GM10266 (cell line): ENCODE data around the gene MYLK.

Source experiments
- DNase-seq: peaks from one replicate; pipeline ENCODE4 v3.0.0; 2012; ENCODE audit errors: extremely low spot score
- TF ChIP-seq, protein P1 (sequence below): IDR thresholded peaks from 2 replicates; pipeline ENCODE4 v1.5.1; 2012; ENCODE audit warnings: mild to moderate bottlenecking, low read depth; ENCODE audit not compliant: control insufficient read depth, insufficient read depth; ENCODE audit errors: missing control alignments

The MYLK gene

DNA sequence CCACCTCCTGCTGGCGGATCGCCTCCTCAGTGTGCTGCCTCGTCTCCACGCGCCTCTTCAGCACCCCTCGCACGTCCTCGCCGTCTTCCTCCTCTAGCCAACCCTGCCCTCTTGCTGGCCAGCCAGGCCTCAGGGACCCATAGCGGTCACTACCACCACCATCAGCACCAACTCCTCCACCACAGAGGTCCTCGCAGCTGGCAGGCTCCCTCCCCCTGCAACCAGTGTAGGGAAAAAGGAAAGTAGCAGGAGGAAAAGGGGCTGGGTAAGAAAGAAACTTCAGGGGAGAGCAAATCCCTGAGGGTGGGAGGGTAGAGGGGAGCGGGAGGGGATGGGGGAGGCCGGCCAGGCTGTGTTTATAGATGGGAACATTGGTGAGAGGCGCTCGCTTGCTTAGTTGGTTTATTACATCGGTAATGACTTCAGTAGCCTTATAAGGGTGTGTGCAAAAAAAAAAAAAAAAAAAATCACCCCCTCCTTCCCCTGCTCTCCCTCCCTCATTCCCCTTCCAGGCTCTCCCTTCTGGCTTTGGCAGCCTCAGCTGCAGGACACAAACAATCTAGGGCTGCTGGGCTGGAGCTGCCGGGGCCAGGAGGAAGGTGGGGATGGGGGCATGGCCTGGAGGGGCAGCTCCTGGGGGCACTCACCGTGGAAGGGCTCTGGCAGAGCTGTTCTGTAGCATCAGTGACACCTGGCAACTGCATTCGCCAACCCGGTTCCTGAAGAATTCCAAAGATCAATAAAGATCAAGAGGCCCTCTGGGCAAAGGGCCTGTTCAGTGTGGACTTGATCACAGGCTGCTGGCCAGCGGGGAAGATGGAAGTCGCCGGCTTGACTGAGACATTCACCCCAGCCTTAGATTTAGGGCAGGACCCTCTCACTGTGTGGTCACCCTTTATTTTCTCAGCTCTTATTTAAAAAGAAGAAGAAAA, 183.1 kb downstream of the MYLK start:
- no peak for DNase-seq
- TF ChIP-seq, protein P1, sequence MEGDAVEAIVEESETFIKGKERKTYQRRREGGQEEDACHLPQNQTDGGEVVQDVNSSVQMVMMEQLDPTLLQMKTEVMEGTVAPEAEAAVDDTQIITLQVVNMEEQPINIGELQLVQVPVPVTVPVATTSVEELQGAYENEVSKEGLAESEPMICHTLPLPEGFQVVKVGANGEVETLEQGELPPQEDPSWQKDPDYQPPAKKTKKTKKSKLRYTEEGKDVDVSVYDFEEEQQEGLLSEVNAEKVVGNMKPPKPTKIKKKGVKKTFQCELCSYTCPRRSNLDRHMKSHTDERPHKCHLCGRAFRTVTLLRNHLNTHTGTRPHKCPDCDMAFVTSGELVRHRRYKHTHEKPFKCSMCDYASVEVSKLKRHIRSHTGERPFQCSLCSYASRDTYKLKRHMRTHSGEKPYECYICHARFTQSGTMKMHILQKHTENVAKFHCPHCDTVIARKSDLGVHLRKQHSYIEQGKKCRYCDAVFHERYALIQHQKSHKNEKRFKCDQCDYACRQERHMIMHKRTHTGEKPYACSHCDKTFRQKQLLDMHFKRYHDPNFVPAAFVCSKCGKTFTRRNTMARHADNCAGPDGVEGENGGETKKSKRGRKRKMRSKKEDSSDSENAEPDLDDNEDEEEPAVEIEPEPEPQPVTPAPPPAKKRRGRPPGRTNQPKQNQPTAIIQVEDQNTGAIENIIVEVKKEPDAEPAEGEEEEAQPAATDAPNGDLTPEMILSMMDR: no peak

DNA sequence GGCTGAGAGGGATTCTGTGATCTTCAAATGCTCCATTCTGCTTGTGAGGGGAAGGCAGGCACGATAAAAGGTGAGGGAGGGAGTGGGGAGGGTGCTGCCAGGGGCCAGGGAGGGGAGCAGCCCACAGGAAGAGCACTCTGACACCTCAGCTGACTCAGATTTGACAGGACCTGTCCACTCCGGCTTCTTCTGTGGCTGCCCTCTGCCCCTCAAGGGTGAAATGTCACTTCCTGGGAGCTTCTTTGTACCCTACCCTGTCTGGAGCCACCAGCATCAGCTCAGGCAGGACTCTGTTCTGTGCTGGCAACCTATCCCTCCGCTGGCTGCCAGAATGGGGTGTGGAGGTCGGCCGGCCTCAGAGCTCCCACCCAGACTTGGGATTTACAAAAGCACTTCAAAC, 185.3 kb downstream of the MYLK start:
- no peak for DNase-seq
- TF ChIP-seq, protein P1: no peak

DNA sequence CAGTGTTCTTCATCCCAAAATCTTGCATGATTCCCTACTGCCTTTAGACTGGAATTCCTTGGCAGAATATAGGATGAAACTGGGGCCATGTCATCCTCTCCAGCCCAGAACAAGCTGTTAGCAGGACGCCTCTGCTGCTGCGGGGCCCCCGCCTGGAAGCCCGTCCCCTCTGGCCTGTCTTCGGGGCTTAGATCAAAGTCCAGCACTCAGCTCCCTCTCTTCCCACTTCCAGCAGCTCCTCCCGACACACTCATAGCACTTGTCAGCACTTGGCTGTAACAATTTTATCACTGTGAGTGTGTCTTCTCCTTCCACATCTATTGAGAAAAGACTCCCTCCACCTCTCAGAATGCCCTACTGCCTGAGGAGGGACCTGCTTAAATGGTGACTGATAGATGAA, 187.3 kb downstream of the MYLK start:
- TF ChIP-seq, protein P1: no peak
- DNase-seq: no peak

DNA sequence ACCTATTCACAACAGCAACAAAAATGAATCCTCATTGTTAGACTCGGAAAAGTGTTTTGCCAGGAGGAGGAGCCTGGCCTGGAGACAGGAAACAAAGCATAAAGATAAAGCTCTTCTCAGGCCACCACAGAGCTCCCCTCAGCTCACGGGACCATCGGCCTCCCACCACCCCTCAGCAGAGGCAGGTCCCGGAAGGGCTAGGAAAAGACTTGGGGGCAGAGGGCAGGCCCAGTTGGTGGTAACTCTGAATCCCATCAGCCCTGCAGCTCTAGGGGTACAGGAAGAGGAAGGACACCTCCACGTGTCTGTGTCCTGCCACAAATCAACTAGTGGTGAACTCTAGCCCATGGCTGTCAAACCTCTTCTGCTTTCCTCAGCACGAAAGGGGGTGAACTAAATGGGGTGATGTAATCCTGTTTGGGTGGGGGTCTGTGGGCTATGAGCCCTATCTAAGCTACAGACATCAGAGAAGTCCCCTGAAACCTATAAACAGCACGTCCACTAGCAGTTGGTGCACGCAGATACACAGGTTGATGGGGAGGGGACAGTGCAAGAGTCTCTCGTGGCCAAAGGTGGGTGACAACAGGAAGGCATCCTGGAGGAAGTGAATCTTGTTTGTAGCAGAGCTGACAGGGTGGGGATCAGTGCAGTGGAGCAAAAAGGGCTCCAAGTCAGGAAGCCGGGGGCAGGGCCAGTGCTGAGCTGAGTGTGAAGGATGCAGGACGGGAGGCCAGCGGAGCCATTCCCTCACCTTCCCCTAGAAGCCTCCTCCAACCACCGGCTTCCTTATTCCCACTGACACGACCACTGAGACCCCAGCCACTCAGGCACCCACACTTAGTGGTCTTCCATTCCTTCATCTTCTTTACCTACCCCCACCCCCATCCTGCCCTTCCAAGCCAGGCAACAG, 188.1 kb downstream of the MYLK start:
- DNase-seq: no peak
- TF ChIP-seq, protein P1: no peak

DNA sequence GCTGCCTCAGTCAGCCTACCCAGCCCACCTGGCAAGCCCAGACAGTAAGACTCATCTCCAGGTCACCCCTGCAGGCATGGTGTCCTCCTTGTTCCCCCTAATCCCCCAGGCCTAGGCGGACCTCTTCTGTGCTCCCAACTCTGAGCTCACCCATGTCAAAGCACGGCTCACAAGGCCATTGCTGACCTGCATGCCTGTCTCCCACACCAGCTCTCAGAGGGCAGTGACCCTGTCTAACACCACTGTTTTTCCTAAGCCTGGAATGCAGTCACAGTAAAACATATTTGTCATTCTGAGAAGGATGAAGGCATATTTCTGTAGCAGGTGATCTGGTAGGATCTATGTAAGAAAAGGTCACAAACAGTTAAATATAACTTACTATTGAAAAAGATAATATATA, 189.0 kb downstream of the MYLK start:
- TF ChIP-seq, protein P1: no peak
- DNase-seq: no peak

DNA sequence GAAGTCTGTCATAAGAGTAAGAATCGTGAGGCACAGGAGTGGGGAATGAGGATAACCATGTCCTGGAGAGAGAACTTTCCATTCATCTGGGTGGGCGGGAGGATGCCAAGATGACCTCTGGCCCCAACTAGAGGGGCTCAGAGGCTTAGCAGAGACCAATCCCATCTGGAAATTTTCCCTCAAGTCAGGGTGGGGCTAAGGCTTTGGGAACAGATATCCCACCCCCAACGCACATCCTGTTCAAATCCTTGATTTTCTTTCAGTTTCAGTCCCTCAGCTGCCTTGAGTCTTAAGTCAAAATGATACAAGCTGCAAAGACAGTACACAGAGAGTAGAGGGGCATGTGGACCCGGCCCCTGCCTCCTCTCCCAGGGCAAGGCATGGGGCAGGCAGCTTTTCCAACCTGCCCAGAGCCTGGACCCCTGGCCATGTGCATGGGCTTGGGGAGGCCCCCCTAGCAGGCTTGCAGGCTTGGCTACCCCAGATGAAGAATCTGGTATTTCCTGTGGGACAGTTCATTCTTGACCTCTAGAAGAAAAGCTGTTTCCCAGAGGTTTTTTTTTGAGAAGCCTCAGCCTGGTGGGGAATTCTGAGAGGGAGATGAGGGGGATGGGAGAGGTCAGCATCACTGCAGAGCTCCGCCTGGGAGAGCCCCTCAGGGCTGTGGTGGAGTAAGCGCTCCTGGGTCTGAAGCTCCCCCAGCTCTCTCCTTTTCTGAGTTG, 189.6 kb downstream of the MYLK start:
- TF ChIP-seq, protein P1: no peak
- no peak for DNase-seq
